ENCODE data around the gene SH3TC1. TPM values are rescaled to one million over a fixed set of nuclear protein-coding genes. Genes with fewer than 3 reads are reported as not detected.

SH3TC1 gene
- total RNA-seq, 1 donor from 2014 or later, result 1.2 TPM

GRCh38 chr4:8268211-8268610 lies 69.1 kb downstream of the SH3TC1 start:
- Histone ChIP-seq H3K27me3 (ENCODE audit: insufficient read depth, low read length) (peaks cover 24% of the 10 kb centered on the region), H3K79me2 (ENCODE audit: insufficient read depth, low read length) (no peaks in the 10 kb centered on the region), H3K4me3 (ENCODE audit: insufficient read depth, low read depth, low read length) (no peak overlapping the region), H3K36me3 (ENCODE audit: insufficient read depth, low read length) (no peaks in the 10 kb centered on the region), H2AFZ (ENCODE audit: low read depth, low read length) (no peak overlapping the region), H3K27ac (ENCODE audit: low read depth, low read length) (no peak overlapping the region), H3K4me2 (ENCODE audit: low read length) (no peak overlapping the region), H3K4me1 (ENCODE audit: insufficient read depth, low read length) (peaks cover 10% of the 10 kb centered on the region), H3K9me3 (ENCODE audit: insufficient read depth, low read depth, low read length) (no peaks in the 10 kb centered on the region), H3K9ac (ENCODE audit: low read length) (no peak overlapping the region), H4K20me1 (ENCODE audit: insufficient read depth, low read length) (no peaks in the 10 kb centered on the region)
- DNase-seq (ENCODE audit: low read depth), result no peak
- no peak for FAIRE-seq
- Mint-ChIP-seq H3K4me3 (ENCODE audit: unreplicated experiment) (no peak overlapping the region), H3K27ac (ENCODE audit: unreplicated experiment) (no peak overlapping the region), H3K27me3 (ENCODE audit: low read depth, unreplicated experiment) (peaks cover 41% of the 10 kb centered on the region), H3K4me1 (ENCODE audit: low read depth, unreplicated experiment) (peaks cover 9% of the 10 kb centered on the region), H3K36me3 (ENCODE audit: low read depth, unreplicated experiment) (peaks cover 4% of the 10 kb centered on the region), H3K9me3 (ENCODE audit: unreplicated experiment) (no peaks in the 10 kb centered on the region)
- TF ChIP-seq CTCF (IDR thresholded peaks at IDR 0.05; ENCODE audit: insufficient read depth, low read depth, low read length) (no peak), EZH2 (IDR thresholded peaks at IDR 0.05; ENCODE audit: insufficient read depth, low read length) (no peak)

- FAIRE-seq (no peak), DNase-seq (ENCODE audit: low read depth) (no peak)
- Histone ChIP-seq H3K36me3 (ENCODE audit: insufficient read depth, low read length) (no peaks in the 10 kb centered on the region), H3K9me3 (ENCODE audit: insufficient read depth, low read depth, low read length) (no peaks in the 10 kb centered on the region), H3K9ac (ENCODE audit: low read length) (peak overlapping the region; percentile 46), H4K20me1 (ENCODE audit: insufficient read depth, low read length) (no peaks in the 10 kb centered on the region), H3K4me2 (ENCODE audit: low read length) (peak overlapping the region; percentile 84), H3K79me2 (ENCODE audit: insufficient read depth, low read length) (no peaks in the 10 kb centered on the region), H3K4me1 (ENCODE audit: insufficient read depth, low read length) (peaks cover 10% of the 10 kb centered on the region), H3K27ac (ENCODE audit: low read depth, low read length) (no peak overlapping the region), H2AFZ (ENCODE audit: low read depth, low read length) (peak overlapping the region; percentile 41), H3K4me3 (ENCODE audit: insufficient read depth, low read depth, low read length) (no peak overlapping the region), H3K27me3 (ENCODE audit: insufficient read depth, low read length) (peaks cover 24% of the 10 kb centered on the region)
- peak overlapping the region; percentile 26 for H3K27ac Mint-ChIP-seq (ENCODE audit: unreplicated experiment)
- peaks cover 4% of the 10 kb centered on the region for H3K36me3 Mint-ChIP-seq (ENCODE audit: low read depth, unreplicated experiment)
- H3K27me3 Mint-ChIP-seq (ENCODE audit: low read depth, unreplicated experiment), result peaks cover 36% of the 10 kb centered on the region
- peak overlapping the region; percentile 66 for H3K4me3 Mint-ChIP-seq (ENCODE audit: unreplicated experiment)
- no peaks in the 10 kb centered on the region for H3K9me3 Mint-ChIP-seq (ENCODE audit: unreplicated experiment)
- H3K4me1 Mint-ChIP-seq (ENCODE audit: low read depth, unreplicated experiment), result peaks cover 9% of the 10 kb centered on the region
- TF ChIP-seq EZH2 (IDR thresholded peaks at IDR 0.05; ENCODE audit: insufficient read depth, low read length), result no peak
- TF ChIP-seq CTCF (IDR thresholded peaks at IDR 0.05; ENCODE audit: insufficient read depth, low read depth, low read length), result no peak
Measured at GRCh38 chr4:8268901-8269534, 69.9 kb downstream of the SH3TC1 start.
